Right cardiac atrium (tissue), 5 donors: ENCODE data around the gene PRR5L. TPM values are rescaled to one million over a fixed set of nuclear protein-coding genes. Genes with fewer than 3 reads are reported as not detected.
"Not testable (repeated sequence)": the region's sequence is repeated elsewhere in the genome, so short reads cannot be mapped to it uniquely, and the experiment has no call there.

Source experiments
- ATAC-seq, 2 donors: fragments of 200-7000 bp; cut with Tn5 transposase; one replicate each; pipeline versions ENCODE4 v1.8.0 to v1.9.1; 2020; ENCODE audit warnings: moderate library complexity in 2 of 2, mild to moderate bottlenecking in 1 of 2
- DNase-seq, 3 donors: peaks; one replicate each; pipeline ENCODE4 v3.0.0-alpha.2; 2020
- H3K27ac ChIP-seq: one replicate; pipeline ENCODE4 v1.5.1; 2013; ENCODE audit warnings: mild to moderate bottlenecking, low read length, control low read depth, moderate library complexity
- H3K27me3 ChIP-seq: one replicate; pipeline ENCODE4 v1.6.1; 2013; ENCODE audit not compliant: control insufficient read depth, insufficient read depth
- H3K4me1 ChIP-seq: one replicate; pipeline ENCODE4 v1.6.1; 2013; ENCODE audit warnings: low read length; ENCODE audit not compliant: control insufficient read depth, insufficient read depth
- H3K4me3 ChIP-seq: one replicate; pipeline ENCODE4 v1.5.1; 2013; ENCODE audit warnings: low read length, control low read depth
- H3K9me3 ChIP-seq: one replicate; pipeline ENCODE4 v1.6.1; 2013; ENCODE audit warnings: low read length; ENCODE audit not compliant: control insufficient read depth
- WGBS: extraction: QIAGEN DNeasy Blood & Tissue Kit; methylation state at CpG from one replicate; pipeline ENCODE4 v1.1.7; 2013; 5-methylcytosine and 5-hydroxymethylcytosine counted together
- intact Hi-C, 4 donors: fragments of 100-400 bp; cut with DNase I; formaldehyde crosslinking; loops; one replicate each; pipeline versions ENCODE4 v1.11.0 to v1.14.0; 2022 to 2023
- polyA plus RNA-seq: library from polyadenylated mRNA; stranded (reverse); fragments of 200-250 nt; gene quantifications from one replicate; pipeline ENCODE4 v1.2.3, GENCODE V29; 2013
- total RNA-seq, 4 donors: library from RNA; stranded (reverse); fragmentation: NEBNext Ultra II Directional; extraction: Animal tissue kit (Norgen Biotek cat#: 25700); gene quantifications; one replicate each; pipeline ENCODE4 v1.2.1, GENCODE V29; 2021
- donor health status: healthy with polysubstance abuse.
- donor health status: DM: no; HTN: yes; CAD: no.
- donor health status: DM: no; HTN: no; CAD: no.
- donor health status: DM: no; HTN: yes; CAD: no; lungs with severe emphysema.
- donor health status: DM: yes; HTN: yes; CAD: no.

PRR5L gene
- total and polyA plus RNA-seq, 5 donors: 0.52 to 5.0 (median 2.4) TPM

DNA sequence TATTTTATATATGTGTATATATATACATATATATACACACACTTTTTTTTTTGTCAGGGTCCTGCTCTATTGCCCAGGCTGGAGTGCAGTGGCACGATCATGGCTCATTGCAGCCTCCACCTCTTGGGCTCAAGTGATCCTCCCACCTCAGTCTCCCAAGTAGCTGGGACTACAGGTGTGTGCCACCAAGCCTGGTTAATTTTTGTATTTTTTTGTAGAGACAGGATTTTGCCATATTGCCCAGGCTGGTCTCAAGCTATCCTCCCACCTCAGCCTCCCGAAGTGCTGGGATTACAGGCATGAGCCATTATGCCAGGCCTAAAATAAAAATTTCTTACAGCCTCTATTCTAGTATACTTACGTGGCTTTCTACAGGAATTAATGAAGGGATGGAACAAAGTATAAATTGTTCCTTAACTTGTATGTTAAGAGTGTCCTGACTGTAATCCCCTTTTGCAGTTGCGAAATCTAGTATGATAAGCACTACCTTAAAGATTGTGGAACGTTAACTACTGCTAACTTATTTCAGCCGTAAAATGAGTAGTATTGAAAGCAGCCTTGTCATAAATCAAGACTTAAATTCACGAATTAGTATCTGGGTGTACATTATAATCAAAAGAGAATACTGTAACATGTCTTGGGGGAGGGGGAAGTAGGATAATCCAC is 211.9 kb downstream of the PRR5L start:
- H3K27me3 ChIP-seq: no peaks in the 10 kb centered on the region
- ATAC-seq: no peak
- peak overlapping the region; percentile 79 for H3K4me3 ChIP-seq
- DNase-seq: no peak
- H3K27ac ChIP-seq: no peak overlapping the region
- H3K9me3 ChIP-seq: no peaks in the 10 kb centered on the region
- intact Hi-C loops: no loop called here
- 53% methylated on average over 7 of the region's 7 CpGs for WGBS
- no peaks in the 10 kb centered on the region for H3K4me1 ChIP-seq

DNA sequence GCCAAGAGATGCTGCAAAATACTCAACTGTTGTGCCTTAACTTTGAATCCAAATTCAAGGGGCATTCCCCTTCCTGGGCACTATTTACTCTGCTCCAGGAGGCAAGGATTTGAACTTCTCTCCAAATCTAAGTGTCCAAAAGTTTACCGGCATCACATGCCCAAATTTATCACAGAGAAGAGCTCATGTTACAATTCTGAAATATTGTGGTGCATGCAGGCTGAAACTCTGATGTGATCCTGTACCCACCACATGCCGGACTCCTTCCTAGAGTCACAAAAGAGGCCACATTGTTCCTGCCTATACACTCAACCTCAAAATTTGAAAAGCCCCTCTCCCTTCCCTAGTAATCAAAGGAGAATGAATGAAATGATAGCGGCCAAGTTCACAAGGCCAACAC is 212.7 kb downstream of the PRR5L start:
- H3K4me3 ChIP-seq: peak overlapping the region; percentile 79
- H3K9me3 ChIP-seq: no peaks in the 10 kb centered on the region
- H3K27me3 ChIP-seq: no peaks in the 10 kb centered on the region
- DNase-seq (no peak), ATAC-seq (no peak)
- 11% methylated on average over 3 of the region's 3 CpGs for WGBS
- peak overlapping the region; percentile 73 for H3K27ac ChIP-seq
- no peaks in the 10 kb centered on the region for H3K4me1 ChIP-seq
- intact Hi-C loops: no loop called here

DNA sequence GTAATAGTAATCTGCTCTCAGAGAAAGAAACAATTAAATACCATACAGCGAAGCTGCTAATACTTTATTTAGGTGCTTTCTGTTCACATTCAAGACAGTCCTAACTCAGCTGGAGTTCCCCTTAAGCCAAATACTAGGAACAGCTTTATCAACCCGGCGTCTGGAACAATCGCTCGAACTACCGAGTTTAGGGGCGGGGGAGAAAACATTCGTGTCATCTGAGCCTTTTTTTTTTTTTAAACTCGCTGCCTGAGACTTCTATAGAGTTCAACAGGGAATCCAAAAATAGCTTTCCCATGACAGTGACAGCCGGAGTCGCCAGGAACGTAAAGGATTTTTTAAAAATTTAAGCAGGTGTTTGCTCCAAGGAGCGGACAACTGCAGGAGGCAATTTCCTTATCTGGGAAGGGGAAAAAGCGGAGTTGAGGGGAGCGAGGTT is 213.1 kb downstream of the PRR5L start:
- Histone ChIP-seq H3K4me3 (peak overlapping the region; percentile 79), H3K27ac (peak overlapping the region; percentile 88), H3K9me3 (peaks cover 2% of the 10 kb centered on the region), H3K4me1 (no peaks in the 10 kb centered on the region), H3K27me3 (no peaks in the 10 kb centered on the region)
- ATAC-seq (peak; percentile 23 to 52), DNase-seq (no peak)
- intact Hi-C loops: no loop called here
- under 1% methylated on average over 15 of the region's 15 CpGs for WGBS

DNA sequence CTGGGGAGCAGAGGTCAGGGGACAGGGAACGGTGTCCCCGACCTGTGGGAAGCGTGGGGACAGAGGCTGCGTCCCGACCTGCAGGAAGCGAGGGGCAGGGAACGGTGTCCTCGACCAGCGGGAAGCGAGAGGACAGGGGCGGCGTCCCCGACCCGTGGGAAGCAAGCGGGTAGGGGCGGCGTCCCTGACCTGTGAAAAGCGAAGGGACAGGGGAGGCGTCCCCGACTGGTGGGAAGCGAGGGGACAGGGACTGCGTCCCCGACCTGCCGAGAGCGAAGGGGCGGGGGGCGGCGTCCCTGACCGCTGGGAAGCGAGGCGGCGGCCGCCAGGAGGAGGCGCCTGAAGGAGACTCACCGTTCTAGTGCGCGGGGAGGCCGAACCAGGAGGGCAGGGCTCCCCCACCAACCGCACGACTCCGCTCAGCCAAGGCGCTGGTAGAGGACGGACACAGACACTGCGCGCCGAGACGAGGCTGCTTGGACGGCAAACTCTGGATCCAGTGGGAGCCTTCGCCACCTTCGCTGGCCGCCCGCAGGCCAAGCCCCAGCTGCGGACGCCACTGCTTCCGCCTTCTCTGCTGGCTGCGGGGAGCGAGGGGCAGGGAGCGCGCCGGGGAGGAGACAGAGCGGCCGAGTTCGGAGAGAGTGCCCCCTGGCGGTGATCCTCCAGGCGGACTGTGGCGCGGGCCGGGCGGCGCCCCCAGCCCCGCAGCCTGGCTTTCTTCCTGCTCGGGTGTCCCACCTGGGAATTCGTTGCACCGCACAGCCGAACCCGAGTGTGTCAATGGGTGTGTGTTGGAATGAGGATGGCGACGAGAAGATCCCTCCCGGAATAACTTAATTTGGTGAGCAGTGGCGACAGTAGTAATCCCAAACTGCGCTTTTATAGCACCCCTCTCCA is 213.9 kb downstream of the PRR5L start, which contains the start of gene TRAF6:
Gene TRAF6, minus strand, starts transcription at position 579 of the 900 bp plus-strand sequence. CDS start 8,757 bp downstream, outside the sequence.
- under 1% methylated on average over 81 of the region's 81 CpGs for WGBS
- Histone ChIP-seq H3K9me3 (peaks cover 2% of the 10 kb centered on the region), H3K27me3 (no peaks in the 10 kb centered on the region), H3K4me3 (peak within 1 kb of the TSS; percentile 79), H3K27ac (peak within 1 kb of the TSS; percentile 88), H3K4me1 (no peaks in the 10 kb centered on the region)
- ATAC-seq (peak; percentile 98), DNase-seq (peak; percentile 91 to 96 (median 96))
- intact Hi-C loops: no loop called here

DNA sequence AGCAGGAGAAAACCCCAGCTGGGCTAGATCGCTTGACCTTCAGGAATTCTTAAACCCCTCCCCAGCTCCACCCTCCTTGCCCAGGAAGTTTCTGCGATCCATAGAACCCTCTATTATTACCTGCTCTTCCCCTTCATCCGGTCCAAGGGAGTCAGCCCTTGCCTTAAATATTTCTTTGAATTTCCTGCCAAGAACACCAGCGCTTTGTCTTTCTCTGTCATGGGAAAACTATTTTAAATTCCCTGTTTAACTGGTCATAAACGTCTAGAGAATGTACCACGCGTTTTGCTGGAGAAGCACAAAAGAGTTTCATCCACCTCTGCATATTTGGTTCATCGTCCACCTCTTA is 214.5 kb downstream of the PRR5L start:
- WGBS: 8% methylated on average over 8 of the region's 8 CpGs
- intact Hi-C loops: no loop called here
- no peaks in the 10 kb centered on the region for H3K4me1 ChIP-seq
- peaks cover 2% of the 10 kb centered on the region for H3K9me3 ChIP-seq
- no peak for DNase-seq
- no peaks in the 10 kb centered on the region for H3K27me3 ChIP-seq
- peak overlapping the region; percentile 79 for H3K4me3 ChIP-seq
- H3K27ac ChIP-seq: peak overlapping the region; percentile 56
- ATAC-seq: peak; percentile 33 to 50

DNA sequence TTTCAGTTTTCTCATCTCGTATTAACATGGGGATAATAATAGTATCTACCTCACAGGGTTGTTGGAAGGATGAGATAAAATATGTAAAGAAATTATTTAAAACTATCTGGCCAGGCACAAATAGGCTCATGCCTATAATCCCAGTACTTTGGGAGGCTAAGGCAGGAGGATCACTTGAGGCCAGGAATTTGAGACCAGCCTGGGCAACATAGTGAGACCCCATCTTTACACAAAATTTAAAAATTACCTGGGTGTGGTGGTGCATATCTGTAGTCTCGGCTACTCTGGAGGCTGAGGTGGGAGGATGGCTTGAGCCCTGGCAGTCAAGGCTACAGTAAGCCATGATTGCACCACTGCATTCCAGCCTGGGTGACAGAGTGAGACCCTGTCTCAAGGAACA is 215.0 kb downstream of the PRR5L start:
- intact Hi-C loops, H3K27ac ChIP-seq, H3K9me3 ChIP-seq, ATAC-seq, H3K4me1 ChIP-seq, H3K27me3 ChIP-seq, DNase-seq: not testable (repeated sequence)
- H3K4me3 ChIP-seq: peak overlapping the region; percentile 79
- WGBS: 77% methylated on average over 2 of the region's 2 CpGs

DNA sequence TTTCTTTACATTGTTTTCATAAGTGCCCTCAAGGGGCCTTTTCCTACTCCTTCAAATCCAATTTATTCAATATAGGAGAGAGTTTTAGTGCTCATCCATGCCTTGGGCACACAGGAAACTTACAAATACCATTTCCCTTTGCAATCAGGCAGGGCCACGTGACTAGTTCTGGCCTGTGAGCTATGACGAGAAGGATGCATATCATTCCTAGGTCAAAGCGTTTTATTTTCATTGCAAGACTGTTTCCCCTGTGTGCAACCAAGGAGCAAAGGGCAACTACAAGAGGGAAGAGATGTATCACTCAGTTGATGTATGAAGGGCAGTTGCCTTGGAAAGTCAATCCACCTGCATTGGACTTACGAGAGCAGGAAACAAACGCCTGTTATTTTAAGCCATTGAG is 215.9 kb downstream of the PRR5L start:
- H3K27ac ChIP-seq: no peak overlapping the region
- no peaks in the 10 kb centered on the region for H3K27me3 ChIP-seq
- no peak overlapping the region for H3K4me3 ChIP-seq
- peaks cover 2% of the 10 kb centered on the region for H3K9me3 ChIP-seq
- 64% methylated on average over 5 of the region's 5 CpGs for WGBS
- intact Hi-C loops: no loop called here
- no peaks in the 10 kb centered on the region for H3K4me1 ChIP-seq
- DNase-seq (no peak), ATAC-seq (no peak)

DNA sequence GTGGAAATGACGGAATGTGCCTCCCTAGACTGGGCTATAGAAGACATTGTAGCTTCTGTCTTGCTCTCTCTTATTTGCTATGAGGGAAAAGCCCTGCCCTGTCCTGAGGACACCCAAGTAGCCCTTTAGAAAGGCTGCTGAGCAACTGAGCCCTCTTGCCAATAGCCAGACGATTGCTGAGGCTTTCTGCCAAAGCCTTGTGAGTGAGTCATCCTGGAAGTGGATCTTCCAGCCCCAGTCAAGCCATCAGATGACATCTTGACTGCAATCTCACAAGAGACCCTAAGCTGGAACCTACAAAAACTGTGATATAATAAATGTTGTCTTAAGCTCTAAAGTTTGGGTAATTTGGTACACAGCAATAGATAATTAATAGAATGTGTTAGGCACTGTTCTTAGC is 217.9 kb downstream of the PRR5L start:
- no peak overlapping the region for H3K4me3 ChIP-seq
- peaks cover 2% of the 10 kb centered on the region for H3K9me3 ChIP-seq
- intact Hi-C loops: no loop called here
- WGBS: 50% methylated on average over 2 of the region's 2 CpGs
- ATAC-seq: no peak
- H3K27me3 ChIP-seq: no peaks in the 10 kb centered on the region
- no peaks in the 10 kb centered on the region for H3K4me1 ChIP-seq
- DNase-seq: no peak
- no peak overlapping the region for H3K27ac ChIP-seq

Other genes with a start within 250 kb of the PRR5L start
- 10 to 100 TPM; 35.8 to 51.8 (median 41.4) TPM for gene COMMD9, start 6.9 kb upstream of the PRR5L start, total RNA-seq
- 35.2 TPM for gene COMMD9, start 6.9 kb upstream of the PRR5L start, polyA plus RNA-seq
- gene TRAF6, start 214.0 kb downstream of the PRR5L start, total RNA-seq: 10 to 100 TPM; 11.4 to 13.8 (median 11.8) TPM
- gene TRAF6, start 214.0 kb downstream of the PRR5L start, polyA plus RNA-seq: 4.1 TPM